GM23338 (cell line): Measurements from ENCODE around the gene LHX1.

ENCODE experiments used
- CTCF ChIP-seq, 2 experiments: fragments of 200-600 bp in 1 of 2; sonication (generic) in 1 of 2; conservative IDR thresholded peaks; 2 replicates each; pipeline versions ENCODE4 v1.5.1 to v1.6.1; 2016 to 2017; ENCODE audit warnings: antibody characterized with exemption in 2 of 2, low read depth in 2 of 2, mild to moderate bottlenecking in 2 of 2, moderate library complexity in 1 of 2
- EZH2 ChIP-seq: fragments of 200-600 bp; sonication (generic); IDR thresholded peaks from one replicate; pipeline ENCODE4 v1.8.0; 2017; ENCODE audit warnings: antibody characterized with exemption, mild to moderate bottlenecking, low read depth; ENCODE audit not compliant: unreplicated experiment

DNA sequence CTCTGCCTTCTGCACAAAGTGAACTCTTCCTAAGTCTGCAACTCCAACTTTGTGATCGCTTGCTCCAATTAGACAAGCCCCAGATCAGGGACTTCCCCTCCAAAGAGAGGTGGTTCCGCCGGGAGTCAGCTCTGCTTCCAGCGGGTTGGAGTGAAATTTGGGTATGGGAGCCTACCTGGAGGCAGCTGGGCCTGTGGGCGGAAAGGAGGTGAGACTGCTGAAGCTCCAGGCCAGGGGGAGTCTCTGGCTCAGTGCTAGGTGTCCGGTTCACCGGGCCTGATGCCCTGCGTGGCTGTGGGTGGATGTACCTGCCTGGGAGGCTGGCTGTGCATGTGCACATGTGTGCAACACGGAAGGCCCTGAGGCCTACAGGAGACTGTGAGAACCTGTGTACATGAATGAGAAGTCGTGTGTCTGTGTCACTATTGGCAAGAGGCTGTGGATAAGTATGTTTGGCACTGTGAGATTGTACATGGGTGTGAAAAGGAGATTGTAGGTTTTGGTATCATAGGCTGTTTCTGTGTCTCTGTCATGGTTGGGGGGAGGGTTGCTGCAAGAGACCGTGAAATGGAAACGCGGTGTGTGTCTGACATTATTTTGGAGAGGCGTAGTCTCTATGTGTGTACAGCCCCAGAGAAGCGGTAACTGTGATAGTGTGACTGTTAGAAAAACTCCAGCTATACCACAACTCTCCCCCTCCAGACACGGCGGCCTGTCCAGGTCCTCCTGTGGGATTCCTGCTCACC, 4.2 kb downstream of the LHX1 start:
- TF ChIP-seq EZH2 = peak; percentile 88
- TF ChIP-seq CTCF (conservative IDR thresholded peaks at IDR 0.05; ENCODE audit: low read depth in 2 of 2) = no peak
